SK-N-SH (cell line): ENCODE results near the gene ZBTB7A.

Experiments
- EZH2phosphoT487 ChIP-seq: fragments of 200-600 bp; sonication (generic); IDR thresholded peaks from 2 replicates; pipeline ENCODE4 v1.6.1; 2017; ENCODE audit warnings: low read depth, mixed run types, mild to moderate bottlenecking, antibody characterized with exemption, moderate library complexity, borderline replicate concordance
- POLR2AphosphoS5 ChIP-seq: IDR thresholded peaks from 2 replicates; pipeline ENCODE4 v1.6.1; 2012; ENCODE audit warnings: low read depth, low read length
- TCF12 ChIP-seq: IDR thresholded peaks from 2 replicates; pipeline ENCODE4 v1.4.0; 2012
- TF ChIP-seq, protein P1 (sequence below): fragments of 200-600 bp; sonication (generic); IDR thresholded peaks from 2 replicates; pipeline ENCODE4 v1.6.1; 2017; ENCODE audit warnings: antibody characterized with exemption, mild to moderate bottlenecking, moderate library complexity
- TF ChIP-seq, protein P2 (sequence below): fragments of 150-350 bp; IDR thresholded peaks from 2 replicates; pipeline ENCODE4 v1.6.1; 2017; ENCODE audit warnings: antibody characterized with exemption, low read length, low read depth, borderline replicate concordance
- TF ChIP-seq, protein P3 (sequence below): IDR thresholded peaks from 2 replicates; pipeline ENCODE4 v1.6.1; 2012; ENCODE audit warnings: mild to moderate bottlenecking, low read depth, low read length, moderate library complexity

DNA sequence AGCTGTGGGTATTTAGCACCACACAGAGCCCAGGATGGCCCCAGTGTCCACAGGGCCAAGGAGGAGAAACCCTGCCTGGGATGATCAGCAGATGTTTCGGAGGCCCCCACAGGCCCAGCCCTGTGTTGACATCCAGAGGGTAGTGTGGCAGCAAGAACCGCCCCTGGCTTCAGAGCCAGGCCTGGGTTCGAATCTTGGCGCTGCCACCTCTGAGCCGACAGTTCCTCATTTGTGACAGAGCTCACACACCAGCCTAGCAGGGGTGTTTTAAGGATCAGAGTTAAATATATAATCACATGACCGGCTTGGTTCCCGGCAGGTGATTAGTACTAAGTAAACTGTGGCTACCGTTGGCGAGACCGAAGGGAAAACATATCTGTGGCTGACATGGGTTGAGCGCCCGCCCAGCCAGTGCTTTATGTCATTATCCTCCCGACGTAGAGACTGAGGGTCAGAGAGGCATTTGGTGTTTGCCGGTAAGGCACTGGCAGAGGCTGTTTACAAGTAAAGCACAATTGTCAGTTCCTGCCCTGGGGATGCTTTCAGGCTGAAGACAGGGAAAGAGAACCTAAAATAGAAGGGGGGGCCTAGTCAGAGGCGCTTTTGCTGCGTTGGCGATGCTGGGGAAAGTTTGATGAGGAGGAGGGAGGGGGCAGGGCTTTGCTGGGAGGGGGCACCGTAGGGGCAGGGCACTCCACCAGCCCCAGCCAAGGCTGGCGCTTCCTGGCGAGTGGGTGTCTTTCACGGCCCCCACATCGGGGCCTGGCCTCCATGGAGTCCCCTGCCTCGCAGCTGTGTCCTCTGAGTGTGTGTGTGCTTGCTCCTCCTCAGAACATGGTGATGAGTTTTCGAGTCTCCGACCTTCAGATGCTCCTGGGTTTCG is 54.4 kb downstream of the ZBTB7A start:
- TF ChIP-seq, protein P1, sequence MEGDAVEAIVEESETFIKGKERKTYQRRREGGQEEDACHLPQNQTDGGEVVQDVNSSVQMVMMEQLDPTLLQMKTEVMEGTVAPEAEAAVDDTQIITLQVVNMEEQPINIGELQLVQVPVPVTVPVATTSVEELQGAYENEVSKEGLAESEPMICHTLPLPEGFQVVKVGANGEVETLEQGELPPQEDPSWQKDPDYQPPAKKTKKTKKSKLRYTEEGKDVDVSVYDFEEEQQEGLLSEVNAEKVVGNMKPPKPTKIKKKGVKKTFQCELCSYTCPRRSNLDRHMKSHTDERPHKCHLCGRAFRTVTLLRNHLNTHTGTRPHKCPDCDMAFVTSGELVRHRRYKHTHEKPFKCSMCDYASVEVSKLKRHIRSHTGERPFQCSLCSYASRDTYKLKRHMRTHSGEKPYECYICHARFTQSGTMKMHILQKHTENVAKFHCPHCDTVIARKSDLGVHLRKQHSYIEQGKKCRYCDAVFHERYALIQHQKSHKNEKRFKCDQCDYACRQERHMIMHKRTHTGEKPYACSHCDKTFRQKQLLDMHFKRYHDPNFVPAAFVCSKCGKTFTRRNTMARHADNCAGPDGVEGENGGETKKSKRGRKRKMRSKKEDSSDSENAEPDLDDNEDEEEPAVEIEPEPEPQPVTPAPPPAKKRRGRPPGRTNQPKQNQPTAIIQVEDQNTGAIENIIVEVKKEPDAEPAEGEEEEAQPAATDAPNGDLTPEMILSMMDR: no peak
- no peak for TF ChIP-seq EZH2phosphoT487
- TF ChIP-seq, protein P2, sequence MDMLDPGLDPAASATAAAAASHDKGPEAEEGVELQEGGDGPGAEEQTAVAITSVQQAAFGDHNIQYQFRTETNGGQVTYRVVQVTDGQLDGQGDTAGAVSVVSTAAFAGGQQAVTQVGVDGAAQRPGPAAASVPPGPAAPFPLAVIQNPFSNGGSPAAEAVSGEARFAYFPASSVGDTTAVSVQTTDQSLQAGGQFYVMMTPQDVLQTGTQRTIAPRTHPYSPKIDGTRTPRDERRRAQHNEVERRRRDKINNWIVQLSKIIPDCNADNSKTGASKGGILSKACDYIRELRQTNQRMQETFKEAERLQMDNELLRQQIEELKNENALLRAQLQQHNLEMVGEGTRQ: no peak
- TF ChIP-seq POLR2AphosphoS5: no peak
- TF ChIP-seq, protein P3, sequence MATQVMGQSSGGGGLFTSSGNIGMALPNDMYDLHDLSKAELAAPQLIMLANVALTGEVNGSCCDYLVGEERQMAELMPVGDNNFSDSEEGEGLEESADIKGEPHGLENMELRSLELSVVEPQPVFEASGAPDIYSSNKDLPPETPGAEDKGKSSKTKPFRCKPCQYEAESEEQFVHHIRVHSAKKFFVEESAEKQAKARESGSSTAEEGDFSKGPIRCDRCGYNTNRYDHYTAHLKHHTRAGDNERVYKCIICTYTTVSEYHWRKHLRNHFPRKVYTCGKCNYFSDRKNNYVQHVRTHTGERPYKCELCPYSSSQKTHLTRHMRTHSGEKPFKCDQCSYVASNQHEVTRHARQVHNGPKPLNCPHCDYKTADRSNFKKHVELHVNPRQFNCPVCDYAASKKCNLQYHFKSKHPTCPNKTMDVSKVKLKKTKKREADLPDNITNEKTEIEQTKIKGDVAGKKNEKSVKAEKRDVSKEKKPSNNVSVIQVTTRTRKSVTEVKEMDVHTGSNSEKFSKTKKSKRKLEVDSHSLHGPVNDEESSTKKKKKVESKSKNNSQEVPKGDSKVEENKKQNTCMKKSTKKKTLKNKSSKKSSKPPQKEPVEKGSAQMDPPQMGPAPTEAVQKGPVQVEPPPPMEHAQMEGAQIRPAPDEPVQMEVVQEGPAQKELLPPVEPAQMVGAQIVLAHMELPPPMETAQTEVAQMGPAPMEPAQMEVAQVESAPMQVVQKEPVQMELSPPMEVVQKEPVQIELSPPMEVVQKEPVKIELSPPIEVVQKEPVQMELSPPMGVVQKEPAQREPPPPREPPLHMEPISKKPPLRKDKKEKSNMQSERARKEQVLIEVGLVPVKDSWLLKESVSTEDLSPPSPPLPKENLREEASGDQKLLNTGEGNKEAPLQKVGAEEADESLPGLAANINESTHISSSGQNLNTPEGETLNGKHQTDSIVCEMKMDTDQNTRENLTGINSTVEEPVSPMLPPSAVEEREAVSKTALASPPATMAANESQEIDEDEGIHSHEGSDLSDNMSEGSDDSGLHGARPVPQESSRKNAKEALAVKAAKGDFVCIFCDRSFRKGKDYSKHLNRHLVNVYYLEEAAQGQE: no peak
- no peak for TF ChIP-seq TCF12
